Small intestine (tissue), 4 donors: Measurements from ENCODE around the gene HDGFL2. TPM values are rescaled to one million over a fixed set of nuclear protein-coding genes. Genes with fewer than 3 reads are reported as not detected.

Source experiments
- polyA plus RNA-seq, 4 donors: library from polyadenylated mRNA; stranded (reverse) in 3 of 4; unstranded in 1 of 4; fragments of 200-250 nt in 3 of 4; fragments of 120-200 nt in 1 of 4; gene quantifications; one replicate each; pipeline versions ENCODE4 v1.2.1 to v1.2.3, GENCODE V29; 2013
- donor health status: healthy with polysubstance abuse.
- donor health status: Bipolar disorder and iron deficiency.
- donor health status: healthy.

HDGFL2 gene
- polyA plus RNA-seq, 4 donors = 18.4 to 40.2 (median 28.5) TPM

Other genes starting within 250 kb of the HDGFL2 start
- gene EBI3, start 242.8 kb upstream of the HDGFL2 start, polyA plus RNA-seq = 1 to 10 TPM in 3 of 4 donors, under 1 TPM in 1; 0.89 to 6.2 (median 4.9) TPM
- 10 to 100 TPM; 22.8 to 31.0 (median 29.0) TPM for gene YJU2, start 225.2 kb upstream of the HDGFL2 start, polyA plus RNA-seq
- gene SHD, start 193.0 kb upstream of the HDGFL2 start, polyA plus RNA-seq = 10 to 100 TPM in 2 of 4 donors, 1 to 10 TPM in 2; 4.7 to 25.7 (median 10.6) TPM
- gene TMIGD2, start 169.9 kb upstream of the HDGFL2 start, polyA plus RNA-seq = 1 to 10 TPM; 1.2 to 6.2 (median 3.2) TPM
- 1 to 10 TPM; 1.3 to 3.2 (median 2.0) TPM for gene FSD1, start 167.7 kb upstream of the HDGFL2 start, polyA plus RNA-seq
- gene STAP2, start 133.5 kb upstream of the HDGFL2 start, polyA plus RNA-seq = 100 to 1,000 TPM in 2 of 4 donors, 10 to 100 TPM in 2; 75.5 to 261 (median 140) TPM
- 10 to 100 TPM; 20.9 to 45.1 (median 35.4) TPM for gene MPND, start 128.7 kb upstream of the HDGFL2 start, polyA plus RNA-seq
- 100 to 1,000 TPM in 3 of 4 donors, 10 to 100 TPM in 1; 64.9 to 132 (median 104) TPM for gene SH3GL1, start 71.8 kb upstream of the HDGFL2 start, polyA plus RNA-seq
- 10 to 100 TPM in 2 of 4 donors, 1 to 10 TPM in 2; 4.0 to 13.5 (median 9.4) TPM for gene CHAF1A, start 69.7 kb upstream of the HDGFL2 start, polyA plus RNA-seq
- 100 to 1,000 TPM in 3 of 4 donors, 10 to 100 TPM in 1; 82.7 to 194 (median 133) TPM for gene UBXN6, start 14.5 kb upstream of the HDGFL2 start, polyA plus RNA-seq
- gene PLIN4, start 46.2 kb downstream of the HDGFL2 start, polyA plus RNA-seq = 10 to 100 TPM in 1 of 4 donors, 1 to 10 TPM in 1, under 1 TPM in 2; 0.50 to 16.9 (median 1.1) TPM
- 1 to 10 TPM in 3 of 4 donors, under 1 TPM in 1; 0.27 to 4.5 (median 1.9) TPM for gene PLIN5, start 62.9 kb downstream of the HDGFL2 start, polyA plus RNA-seq
- 1 to 10 TPM in 2 of 4 donors, under 1 TPM in 2; 0.67 to 9.8 (median 2.6) TPM for gene LRG1, start 67.7 kb downstream of the HDGFL2 start, polyA plus RNA-seq
- gene SEMA6B, start 87.4 kb downstream of the HDGFL2 start, polyA plus RNA-seq = 1 to 10 TPM in 3 of 4 donors, under 1 TPM in 1; 0.22 to 6.0 (median 2.0) TPM
- 10 to 100 TPM in 3 of 4 donors, 1 to 10 TPM in 1; 8.9 to 24.6 (median 16.0) TPM for gene TNFAIP8L1, start 167.2 kb downstream of the HDGFL2 start, polyA plus RNA-seq
- gene MYDGF, start 198.0 kb downstream of the HDGFL2 start, polyA plus RNA-seq = 100 to 1,000 TPM in 2 of 4 donors, 10 to 100 TPM in 2; 45.8 to 220 (median 96.1) TPM